ENCODE data around the gene LUC7L.

DNA sequence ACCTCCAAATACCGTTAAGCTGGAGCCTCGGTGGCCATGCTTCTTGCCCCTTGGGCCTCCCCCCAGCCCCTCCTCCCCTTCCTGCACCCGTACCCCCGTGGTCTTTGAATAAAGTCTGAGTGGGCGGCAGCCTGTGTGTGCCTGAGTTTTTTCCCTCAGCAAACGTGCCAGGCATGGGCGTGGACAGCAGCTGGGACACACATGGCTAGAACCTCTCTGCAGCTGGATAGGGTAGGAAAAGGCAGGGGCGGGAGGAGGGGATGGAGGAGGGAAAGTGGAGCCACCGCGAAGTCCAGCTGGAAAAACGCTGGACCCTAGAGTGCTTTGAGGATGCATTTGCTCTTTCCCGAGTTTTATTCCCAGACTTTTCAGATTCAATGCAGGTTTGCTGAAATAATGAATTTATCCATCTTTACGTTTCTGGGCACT is 51.8 kb downstream of the LUC7L start:
- no peak for TF ChIP-seq CTCF (IDR thresholded peaks at IDR 0.05; ENCODE audit: control extremely low read depth in 1 of 3, insufficient read depth in 1 of 3, low read depth in 1 of 3, low read length in 3 of 3)
- no peak for TF ChIP-seq POLR2AphosphoS5 (IDR thresholded peaks at IDR 0.05; ENCODE audit: low read depth, low read length)
- TF ChIP-seq EGR1 (IDR thresholded peaks at IDR 0.05; ENCODE audit: borderline replicate concordance, low read depth, low read length) = no peak
